Cardiac muscle cell (in vitro differentiated cells and primary cell): ENCODE data around the gene BEX4. TPM values are rescaled to one million over a fixed set of nuclear protein-coding genes. Genes with fewer than 3 reads are reported as not detected.
"Not testable (repeated sequence)": the region's sequence is repeated elsewhere in the genome, so short reads cannot be mapped to it uniquely, and the experiment has no call there.

Source experiments
- DNase-seq, 2 donors: peaks; one replicate each; pipeline versions ENCODE4 v3.0.0 to v3.0.0-alpha.2; 2010 to 2017; ENCODE audit warnings: low read depth in 1 of 2, low spot score in 1 of 2
- H3K27ac ChIP-seq: fragments of 200-600 bp; sonication (generic); 2 replicates; pipeline ENCODE4 v1.5.1; 2016
- H3K27me3 ChIP-seq: fragments of 200-600 bp; sonication (generic); 2 replicates; pipeline ENCODE4 v1.6.0; 2016; ENCODE audit warnings: control low read depth
- H3K36me3 ChIP-seq: fragments of 200-600 bp; sonication (generic); 2 replicates; pipeline ENCODE4 v1.5.1; 2016; ENCODE audit warnings: control low read depth
- H3K4me1 ChIP-seq: fragments of 200-600 bp; sonication (generic); 2 replicates; pipeline ENCODE4 v1.8.1; 2017; ENCODE audit warnings: low read depth, mild to moderate bottlenecking, mixed run types
- H3K4me3 ChIP-seq: fragments of 200-600 bp; sonication (generic); 2 replicates; pipeline ENCODE4 v1.5.1; 2016; ENCODE audit warnings: mild to moderate bottlenecking
- H3K9me3 ChIP-seq: fragments of 200-600 bp; sonication (generic); 2 replicates; pipeline ENCODE4 v1.5.1; 2017; ENCODE audit warnings: low read depth, mild to moderate bottlenecking, control low read depth
- CTCF ChIP-seq: IDR thresholded peaks from 2 replicates; pipeline ENCODE4 v1.5.1; 2012; ENCODE audit warnings: low read depth, mild to moderate bottlenecking, low read length
- polyA plus RNA-seq: library from polyadenylated mRNA; unstranded; fragments of >200 nt; fragmentation: Nextera tagmentation; extraction: Ambion mirVana; gene quantifications from 2 replicates; pipeline ENCODE4 v1.2.1, GENCODE V29; 2016
- total RNA-seq: library from RNA; depleted of rRNA; stranded (reverse); fragments of >200 nt; gene quantifications from 2 replicates; pipeline ENCODE4 v1.2.3, GENCODE V29; 2016

BEX4 gene
- total and polyA plus RNA-seq, 2 experiments from 2014 or later: 244 to 588 TPM

GRCh38 chrX:103233263-103233662, 18.4 kb downstream of the BEX4 start:
- DNase-seq: no peak
- H3K27me3 ChIP-seq: no peaks in the 10 kb centered on the region
- no peaks in the 10 kb centered on the region for H3K36me3 ChIP-seq
- no peaks in the 10 kb centered on the region for H3K4me1 ChIP-seq
- H3K9me3 ChIP-seq: no peaks in the 10 kb centered on the region
- no peak overlapping the region for H3K27ac ChIP-seq
- H3K4me3 ChIP-seq: no peak overlapping the region
- no peak for TF ChIP-seq CTCF

GRCh38 chrX:103234869-103235268, 20.0 kb downstream of the BEX4 start:
- Histone ChIP-seq H3K36me3 (no peaks in the 10 kb centered on the region), H3K27ac (no peak overlapping the region), H3K9me3 (no peaks in the 10 kb centered on the region), H3K27me3 (no peaks in the 10 kb centered on the region), H3K4me1 (no peaks in the 10 kb centered on the region), H3K4me3 (no peak overlapping the region)
- TF ChIP-seq CTCF: no peak
- no peak for DNase-seq

- not testable (repeated sequence) for H3K9me3 ChIP-seq, H3K36me3 ChIP-seq, H3K27ac ChIP-seq, H3K27me3 ChIP-seq, H3K4me1 ChIP-seq, DNase-seq, H3K4me3 ChIP-seq
Observed at GRCh38 chrX:103235608-103236007, 20.7 kb downstream of the BEX4 start.

- Histone ChIP-seq H3K4me1 (no peaks in the 10 kb centered on the region), H3K27me3 (no peaks in the 10 kb centered on the region), H3K9me3 (no peaks in the 10 kb centered on the region), H3K4me3 (no peak overlapping the region), H3K27ac (no peak overlapping the region), H3K36me3 (no peaks in the 10 kb centered on the region)
- TF ChIP-seq CTCF: no peak
- DNase-seq: no peak
Observed at GRCh38 chrX:103236296-103236695, 21.4 kb downstream of the BEX4 start.

- Histone ChIP-seq H3K9me3 (no peaks in the 10 kb centered on the region), H3K4me1 (no peaks in the 10 kb centered on the region), H3K4me3 (no peak overlapping the region), H3K36me3 (no peaks in the 10 kb centered on the region), H3K27ac (no peak overlapping the region), H3K27me3 (no peaks in the 10 kb centered on the region)
- DNase-seq: no peak
- TF ChIP-seq CTCF: no peak
Observed at GRCh38 chrX:103240155-103240554, 25.2 kb downstream of the BEX4 start.

- TF ChIP-seq CTCF: peak; percentile 41
- Histone ChIP-seq H3K4me1 (peaks cover 6% of the 10 kb centered on the region), H3K27ac (no peak overlapping the region), H3K4me3 (no peak overlapping the region), H3K36me3 (peaks cover 6% of the 10 kb centered on the region), H3K9me3 (no peaks in the 10 kb centered on the region), H3K27me3 (no peaks in the 10 kb centered on the region)
- DNase-seq: peak; percentile 22 to 38
Observed at GRCh38 chrX:103248553-103248952, 33.6 kb downstream of the BEX4 start.
